Erythroblast (primary cell): ENCODE data around the gene CDK5RAP2.

Experiments used
- GATA1 ChIP-seq: IDR thresholded peaks from 2 replicates; pipeline ENCODE4 v1.6.1; 2011; ENCODE audit warnings: low read depth, mild to moderate bottlenecking, control low read depth, low read length, moderate library complexity
- POLR2A ChIP-seq: IDR thresholded peaks from 2 replicates; pipeline ENCODE4 v1.6.1; 2011; ENCODE audit warnings: mild to moderate bottlenecking, low read length

DNA sequence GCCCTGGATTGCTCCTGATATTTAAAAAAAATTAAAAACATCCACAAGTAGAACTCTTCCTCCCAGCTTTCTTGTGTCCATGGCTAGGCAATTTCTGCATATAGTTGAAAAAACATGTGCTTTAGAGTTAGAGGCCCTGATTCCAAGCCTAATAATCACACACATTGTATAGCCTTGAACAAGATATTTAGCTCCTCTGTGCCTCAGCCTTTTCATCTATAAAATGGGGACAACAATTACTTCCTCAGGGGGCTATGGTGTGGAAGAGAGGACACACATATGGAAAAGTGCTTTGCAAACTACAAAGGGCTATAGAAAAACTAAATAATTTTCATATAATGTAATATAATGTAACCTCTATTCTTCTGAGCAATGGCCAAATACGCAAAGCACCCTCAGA lies 23.0 kb upstream of the CDK5RAP2 start:
- TF ChIP-seq POLR2A (no peak), GATA1 (no peak)
